Neural progenitor cell (in vitro differentiated cells): ENCODE data around the gene CYTH1.

Experiments
- EZH2 ChIP-seq: fragments of 200-600 bp; sonication (generic); IDR thresholded peaks from 2 replicates; pipeline ENCODE4 v1.6.1; 2017; ENCODE audit warnings: antibody characterized with exemption, mild to moderate bottlenecking, moderate library complexity
- EZH2phosphoT487 ChIP-seq: fragments of 200-600 bp; sonication (generic); IDR thresholded peaks from 2 replicates; pipeline ENCODE4 v1.6.1; 2017; ENCODE audit warnings: antibody characterized with exemption
- TF ChIP-seq, protein P1 (sequence below): fragments of 200-600 bp; sonication (generic); IDR thresholded peaks from 2 replicates; pipeline ENCODE4 v1.5.1; 2017; ENCODE audit warnings: antibody characterized with exemption, mild to moderate bottlenecking

GRCh38 chr17:78667741-78668640, 114.1 kb downstream of the CYTH1 start:
- no peak for TF ChIP-seq EZH2
- TF ChIP-seq, protein P1, sequence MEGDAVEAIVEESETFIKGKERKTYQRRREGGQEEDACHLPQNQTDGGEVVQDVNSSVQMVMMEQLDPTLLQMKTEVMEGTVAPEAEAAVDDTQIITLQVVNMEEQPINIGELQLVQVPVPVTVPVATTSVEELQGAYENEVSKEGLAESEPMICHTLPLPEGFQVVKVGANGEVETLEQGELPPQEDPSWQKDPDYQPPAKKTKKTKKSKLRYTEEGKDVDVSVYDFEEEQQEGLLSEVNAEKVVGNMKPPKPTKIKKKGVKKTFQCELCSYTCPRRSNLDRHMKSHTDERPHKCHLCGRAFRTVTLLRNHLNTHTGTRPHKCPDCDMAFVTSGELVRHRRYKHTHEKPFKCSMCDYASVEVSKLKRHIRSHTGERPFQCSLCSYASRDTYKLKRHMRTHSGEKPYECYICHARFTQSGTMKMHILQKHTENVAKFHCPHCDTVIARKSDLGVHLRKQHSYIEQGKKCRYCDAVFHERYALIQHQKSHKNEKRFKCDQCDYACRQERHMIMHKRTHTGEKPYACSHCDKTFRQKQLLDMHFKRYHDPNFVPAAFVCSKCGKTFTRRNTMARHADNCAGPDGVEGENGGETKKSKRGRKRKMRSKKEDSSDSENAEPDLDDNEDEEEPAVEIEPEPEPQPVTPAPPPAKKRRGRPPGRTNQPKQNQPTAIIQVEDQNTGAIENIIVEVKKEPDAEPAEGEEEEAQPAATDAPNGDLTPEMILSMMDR = no peak
- no peak for TF ChIP-seq EZH2phosphoT487
